Measurements from ENCODE around the gene NINJ1.

DNA sequence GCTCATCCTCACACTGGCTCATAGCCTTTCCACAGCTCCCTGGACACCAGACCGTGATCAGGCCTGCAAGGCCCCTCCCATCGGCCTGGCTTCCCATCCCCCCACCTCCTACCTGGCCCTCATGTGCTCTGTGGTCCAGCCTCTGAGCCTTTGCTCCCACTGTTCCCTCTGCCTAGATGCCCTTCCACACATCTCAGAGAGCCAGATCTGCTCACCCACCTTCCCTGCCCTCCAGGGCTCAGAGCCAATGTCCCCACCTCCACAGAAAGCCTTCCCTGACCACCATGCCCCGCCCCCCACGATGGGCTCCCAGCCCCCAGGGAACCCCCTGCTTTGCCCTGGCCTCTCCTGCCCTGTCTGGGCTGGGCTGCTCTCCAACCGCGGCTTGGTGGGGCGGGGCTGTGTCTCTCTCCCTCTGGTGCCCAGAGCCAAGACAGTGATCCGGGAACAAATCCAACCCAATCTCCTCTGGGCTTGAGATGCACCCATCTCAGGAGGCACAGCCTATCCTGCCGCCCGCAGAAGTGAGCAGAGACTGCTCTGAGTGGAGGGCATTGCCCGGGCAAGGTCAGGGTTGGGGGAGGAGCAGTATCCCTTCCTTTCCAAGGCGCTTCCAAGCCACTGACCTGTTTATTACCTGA is 1.6 kb downstream of the NINJ1 start:
- TF ChIP-seq, protein P1, sequence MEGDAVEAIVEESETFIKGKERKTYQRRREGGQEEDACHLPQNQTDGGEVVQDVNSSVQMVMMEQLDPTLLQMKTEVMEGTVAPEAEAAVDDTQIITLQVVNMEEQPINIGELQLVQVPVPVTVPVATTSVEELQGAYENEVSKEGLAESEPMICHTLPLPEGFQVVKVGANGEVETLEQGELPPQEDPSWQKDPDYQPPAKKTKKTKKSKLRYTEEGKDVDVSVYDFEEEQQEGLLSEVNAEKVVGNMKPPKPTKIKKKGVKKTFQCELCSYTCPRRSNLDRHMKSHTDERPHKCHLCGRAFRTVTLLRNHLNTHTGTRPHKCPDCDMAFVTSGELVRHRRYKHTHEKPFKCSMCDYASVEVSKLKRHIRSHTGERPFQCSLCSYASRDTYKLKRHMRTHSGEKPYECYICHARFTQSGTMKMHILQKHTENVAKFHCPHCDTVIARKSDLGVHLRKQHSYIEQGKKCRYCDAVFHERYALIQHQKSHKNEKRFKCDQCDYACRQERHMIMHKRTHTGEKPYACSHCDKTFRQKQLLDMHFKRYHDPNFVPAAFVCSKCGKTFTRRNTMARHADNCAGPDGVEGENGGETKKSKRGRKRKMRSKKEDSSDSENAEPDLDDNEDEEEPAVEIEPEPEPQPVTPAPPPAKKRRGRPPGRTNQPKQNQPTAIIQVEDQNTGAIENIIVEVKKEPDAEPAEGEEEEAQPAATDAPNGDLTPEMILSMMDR (IDR thresholded peaks at IDR 0.05; ENCODE audit: insufficient read depth, low read length, poor library complexity, severe bottlenecking) = no peak
- TF ChIP-seq EZH2phosphoT487 (conservative IDR thresholded peaks at IDR 0.05; ENCODE audit: low read length) = no peak

Data from SU-DHL-6 (cell line).